K562 (cell line): ENCODE measurements around the gene SPATS2L.

Source experiments
- C11orf30 ChIP-seq: fragments of 450-650 bp; IDR thresholded peaks from 2 replicates; pipeline ENCODE4 v1.6.1; 2016; ENCODE audit warnings: low read depth, mild to moderate bottlenecking
- POLR2A ChIP-seq: fragments of 450-650 bp; conservative IDR thresholded peaks from 2 replicates; pipeline ENCODE4 v1.6.1; 2016
- ZKSCAN8 ChIP-seq: fragments of 200-800 bp; sonication (Bioruptor generic); IDR thresholded peaks from 2 replicates; pipeline ENCODE4 v1.6.1; 2016; ENCODE audit warnings: missing genetic modification characterization, missing compliant biosample characterization
- TF ChIP-seq, protein P1 (sequence below): fragments of 200-800 bp; sonication (Bioruptor generic); IDR thresholded peaks from 2 replicates; pipeline ENCODE4 v1.6.1; 2017; ENCODE audit warnings: missing genetic modification characterization, missing compliant biosample characterization
- TF ChIP-seq, protein P2 (sequence below), 3 experiments: IDR thresholded peaks in 2 of 3; conservative IDR thresholded peaks in 1 of 3; 2 replicates each; pipeline ENCODE4 v1.5.1; 2011 to 2012; ENCODE audit warnings: low read length in 3 of 3, mild to moderate bottlenecking in 3 of 3, control low read depth in 2 of 3, improper control_type of control experiment in 1 of 3, inconsistent platforms in 1 of 3, low read depth in 1 of 3, mixed read lengths in 1 of 3, moderate library complexity in 1 of 3; ENCODE audit not compliant: insufficient read depth in 2 of 3
- TF ChIP-seq, protein P3 (sequence below): sonication (generic); formaldehyde crosslinking; IDR thresholded peaks from 2 replicates; pipeline ENCODE4 v1.9.0; 2022; ENCODE audit warnings: mild to moderate bottlenecking, missing genetic modification reagents

DNA sequence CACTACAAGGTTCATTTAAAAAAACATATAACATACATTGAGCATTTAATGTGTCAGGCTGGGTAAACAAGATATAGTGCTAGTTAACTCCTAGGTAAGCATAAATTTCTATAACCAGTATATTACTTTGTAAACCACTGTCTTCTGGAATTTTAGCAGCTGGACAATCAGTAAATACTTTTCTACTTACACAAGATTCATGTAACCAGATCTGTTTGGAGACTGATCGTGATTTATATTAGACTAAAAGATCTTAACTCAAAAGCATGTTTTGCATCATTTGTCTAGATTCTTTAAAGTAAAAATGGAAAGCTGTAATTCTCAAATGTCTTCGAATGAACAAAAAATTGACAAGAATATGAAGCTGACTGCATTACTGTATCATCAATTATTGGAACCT is 218.6 kb downstream of the SPATS2L start:
- TF ChIP-seq, protein P1, sequence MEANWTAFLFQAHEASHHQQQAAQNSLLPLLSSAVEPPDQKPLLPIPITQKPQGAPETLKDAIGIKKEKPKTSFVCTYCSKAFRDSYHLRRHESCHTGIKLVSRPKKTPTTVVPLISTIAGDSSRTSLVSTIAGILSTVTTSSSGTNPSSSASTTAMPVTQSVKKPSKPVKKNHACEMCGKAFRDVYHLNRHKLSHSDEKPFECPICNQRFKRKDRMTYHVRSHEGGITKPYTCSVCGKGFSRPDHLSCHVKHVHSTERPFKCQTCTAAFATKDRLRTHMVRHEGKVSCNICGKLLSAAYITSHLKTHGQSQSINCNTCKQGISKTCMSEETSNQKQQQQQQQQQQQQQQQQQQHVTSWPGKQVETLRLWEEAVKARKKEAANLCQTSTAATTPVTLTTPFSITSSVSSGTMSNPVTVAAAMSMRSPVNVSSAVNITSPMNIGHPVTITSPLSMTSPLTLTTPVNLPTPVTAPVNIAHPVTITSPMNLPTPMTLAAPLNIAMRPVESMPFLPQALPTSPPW: no peak
- TF ChIP-seq C11orf30 (no peak), POLR2A (no peak), ZKSCAN8 (CRISPR knock-in tag) (no peak)
- TF ChIP-seq, protein P2, sequence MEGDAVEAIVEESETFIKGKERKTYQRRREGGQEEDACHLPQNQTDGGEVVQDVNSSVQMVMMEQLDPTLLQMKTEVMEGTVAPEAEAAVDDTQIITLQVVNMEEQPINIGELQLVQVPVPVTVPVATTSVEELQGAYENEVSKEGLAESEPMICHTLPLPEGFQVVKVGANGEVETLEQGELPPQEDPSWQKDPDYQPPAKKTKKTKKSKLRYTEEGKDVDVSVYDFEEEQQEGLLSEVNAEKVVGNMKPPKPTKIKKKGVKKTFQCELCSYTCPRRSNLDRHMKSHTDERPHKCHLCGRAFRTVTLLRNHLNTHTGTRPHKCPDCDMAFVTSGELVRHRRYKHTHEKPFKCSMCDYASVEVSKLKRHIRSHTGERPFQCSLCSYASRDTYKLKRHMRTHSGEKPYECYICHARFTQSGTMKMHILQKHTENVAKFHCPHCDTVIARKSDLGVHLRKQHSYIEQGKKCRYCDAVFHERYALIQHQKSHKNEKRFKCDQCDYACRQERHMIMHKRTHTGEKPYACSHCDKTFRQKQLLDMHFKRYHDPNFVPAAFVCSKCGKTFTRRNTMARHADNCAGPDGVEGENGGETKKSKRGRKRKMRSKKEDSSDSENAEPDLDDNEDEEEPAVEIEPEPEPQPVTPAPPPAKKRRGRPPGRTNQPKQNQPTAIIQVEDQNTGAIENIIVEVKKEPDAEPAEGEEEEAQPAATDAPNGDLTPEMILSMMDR (IDR thresholded peaks at IDR 0.05 in 2 of 3, conservative IDR thresholded peaks at IDR 0.05 in 1 of 3; ENCODE audit: insufficient read depth in 2 of 3, low read depth in 1 of 3, low read length in 3 of 3): no peak
- TF ChIP-seq, protein P3, sequence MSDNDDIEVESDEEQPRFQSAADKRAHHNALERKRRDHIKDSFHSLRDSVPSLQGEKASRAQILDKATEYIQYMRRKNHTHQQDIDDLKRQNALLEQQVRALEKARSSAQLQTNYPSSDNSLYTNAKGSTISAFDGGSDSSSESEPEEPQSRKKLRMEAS: no peak
